GM12878 (cell line): ENCODE measurements around the gene TBC1D20. TPM values are rescaled to one million over a fixed set of nuclear protein-coding genes. Genes with fewer than 3 reads are reported as not detected.

Experiments
- ATAC-seq: fragments of 200-7000 bp; cut with Tn5 transposase; 3 replicates; pipeline ENCODE4 v1.9.1; 2020; ENCODE audit warnings: mild to moderate bottlenecking, moderate library complexity
- BruUV-seq: library from RNA; stranded (reverse); fragments of 400-500 nt; replicated peaks from 2 replicates; lab custom pipeline; 2021; lab: Mats Ljungman, UMichigan
- CTCF ChIA-PET: fragments of 300-600 bp; sonication (Branson Sonifier 250); formaldehyde crosslinking; extraction: SDS; loops from one replicate; lab custom pipeline; 2021; ENCODE audit warnings: inconsistent platforms; lab: Yijun Ruan, JAX
- POLR2A ChIA-PET: fragments of 350-600 bp; formaldehyde crosslinking; extraction: SDS; loops from one replicate; lab custom pipeline; 2021; ENCODE audit warnings: inconsistent platforms; lab: Charles Lee
- RAD21 ChIA-PET: fragments of 300-600 bp; sonication (Branson Sonifier 250); formaldehyde crosslinking; loops from one replicate; lab custom pipeline; 2023; ENCODE audit warnings: antibody characterized with exemption; ENCODE audit not compliant: unreplicated experiment; lab: Charles Lee
- SMC1A ChIA-PET: fragments of 300-600 bp; sonication (Branson Sonifier 250); formaldehyde crosslinking; loops from one replicate; lab custom pipeline; 2023; ENCODE audit not compliant: unreplicated experiment, uncharacterized antibody; lab: Charles Lee
- DNase-seq: peaks from one replicate; pipeline ENCODE4 v3.0.0-alpha.2; 2011; ENCODE audit warnings: low read depth, low spot score
- FAIRE-seq: peaks from 3 replicates; lab custom pipeline; 2011; peaks lifted over from hg19 to GRCh38; lab: Jason Lieb, UNC
- H2AFZ ChIP-seq: 2 replicates; pipeline ENCODE4 v1.6.0; 2011; ENCODE audit warnings: low read depth, low read length, control low read depth; ENCODE audit not compliant: control insufficient read depth
- H3K27ac ChIP-seq: 2 replicates; pipeline ENCODE4 v1.5.1; 2011; ENCODE audit warnings: control low read depth; ENCODE audit not compliant: control insufficient read depth, insufficient read depth
- H3K27me3 ChIP-seq, 2 experiments: replicated peaks in 1 of 2; 2 replicates each; pipeline versions ENCODE4 v1.6.0 to v1.6.1; 2011; ENCODE audit warnings: low read length in 1 of 2; ENCODE audit not compliant: control insufficient read depth in 2 of 2, insufficient read depth in 2 of 2
- H3K36me3 ChIP-seq, 2 experiments: 2 replicates each; pipeline ENCODE4 v1.5.1; 2011; ENCODE audit warnings: low read length in 1 of 2; ENCODE audit not compliant: control insufficient read depth in 2 of 2, insufficient read depth in 2 of 2
- H3K4me1 ChIP-seq: 2 replicates; pipeline ENCODE4 v1.6.1; 2011; ENCODE audit warnings: mild to moderate bottlenecking, low read length, moderate library complexity, mixed read lengths; ENCODE audit not compliant: control insufficient read depth, insufficient read depth
- H3K4me2 ChIP-seq: 2 replicates; pipeline ENCODE4 v1.6.0; 2011; ENCODE audit warnings: control low read depth; ENCODE audit not compliant: control insufficient read depth, insufficient read depth
- H3K4me3 ChIP-seq: fragments of 200-600 bp; sonication (generic); 2 replicates; pipeline ENCODE4 v1.5.1; 2016
- H3K79me2 ChIP-seq: 2 replicates; pipeline ENCODE4 v1.6.0; 2011; ENCODE audit warnings: low read length; ENCODE audit not compliant: control insufficient read depth, insufficient read depth
- H3K9ac ChIP-seq: 2 replicates; pipeline ENCODE4 v1.8.0; 2011; ENCODE audit warnings: low read length, control low read depth, mixed read lengths; ENCODE audit not compliant: control insufficient read depth, insufficient read depth
- H3K9me3 ChIP-seq: replicated peaks from 3 replicates; pipeline ENCODE4 v1.5.1; 2011; ENCODE audit warnings: mild to moderate bottlenecking, low read length; ENCODE audit not compliant: control insufficient read depth, insufficient read depth
- H4K20me1 ChIP-seq: 2 replicates; pipeline ENCODE4 v1.6.0; 2011; ENCODE audit not compliant: control insufficient read depth, insufficient read depth
- CEBPZ ChIP-seq: fragments of 150-350 bp; IDR thresholded peaks from 2 replicates; pipeline ENCODE4 v1.6.1; 2016; ENCODE audit warnings: low read depth, low read length
- EED ChIP-seq: sonication (generic); IDR thresholded peaks from 2 replicates; pipeline ENCODE4 v1.6.1; 2016; ENCODE audit warnings: antibody characterized with exemption, low read depth
- HCFC1 ChIP-seq: fragments of 150-350 bp; IDR thresholded peaks from 2 replicates; pipeline ENCODE4 v1.6.1; 2014; ENCODE audit warnings: low read length
- JUND ChIP-seq: IDR thresholded peaks from 2 replicates; pipeline ENCODE4 v1.6.1; 2012; ENCODE audit warnings: low read depth, mild to moderate bottlenecking, low read length, improper control_type of control experiment, moderate library complexity
- MEF2A ChIP-seq: IDR thresholded peaks from 2 replicates; pipeline ENCODE4 v1.6.1; 2011; ENCODE audit warnings: low read depth, mild to moderate bottlenecking, low read length, moderate library complexity; ENCODE audit not compliant: insufficient read depth
- NBN ChIP-seq: fragments of 450-650 bp; IDR thresholded peaks from 2 replicates; pipeline ENCODE4 v1.6.1; 2016
- NFXL1 ChIP-seq: fragments of 450-650 bp; IDR thresholded peaks from 2 replicates; pipeline ENCODE4 v1.6.1; 2017; ENCODE audit warnings: antibody characterized with exemption, mild to moderate bottlenecking, borderline replicate concordance
- SUZ12 ChIP-seq: fragments of 200-600 bp; sonication (generic); IDR thresholded peaks from one replicate; pipeline ENCODE4 v1.6.1; 2018; ENCODE audit warnings: antibody characterized with exemption, mild to moderate bottlenecking; ENCODE audit not compliant: unreplicated experiment
- TBL1XR1 ChIP-seq: IDR thresholded peaks from 2 replicates; pipeline ENCODE4 v1.6.1; 2012; ENCODE audit warnings: low read depth, low read length, improper control_type of control experiment
- USF1 ChIP-seq: IDR thresholded peaks from 2 replicates; pipeline ENCODE4 v1.6.1; 2011; ENCODE audit warnings: borderline replicate concordance, low read depth, mild to moderate bottlenecking, moderate library complexity, mixed read lengths, low read length; ENCODE audit not compliant: insufficient read depth; ENCODE audit errors: extremely low read length
- WGBS: methylation state at CpG from one replicate; pipeline ENCODE4 v1.1.6; 2016; ENCODE audit warnings: low lambda C conversion rate; ENCODE audit not compliant: insufficient replicate concordance, insufficient coverage; ENCODE audit errors: missing lambda C conversion rate; 5-methylcytosine and 5-hydroxymethylcytosine counted together
- in situ Hi-C: fragments of 300-500 bp; cut with MboI; formaldehyde crosslinking; loops from 9 replicates; pipeline ENCODE4 v1.14.3; 2018; ENCODE audit warnings: mixed read lengths
- intact Hi-C: fragments of 100-400 bp; cut with micrococcal nuclease; formaldehyde crosslinking; loops from one replicate; pipeline ENCODE4 v1.14.2; 2022; ENCODE audit not compliant: unreplicated experiment
- polyA plus RNA-seq, 11 experiments: library from polyadenylated mRNA; depleted of rRNA in 4 of 11; unstranded in 6 of 11; stranded (reverse) in 5 of 11; fragments of >200 nt; fragmentation: Nextera tagmentation in 4 of 11; fragmentation: Illumina TruSeq in 1 of 11; extraction: Ambion mirVana in 4 of 11; extraction: Trizol in 1 of 11; gene quantifications; 1 replicate in 1 of 11; 2 replicates in 10 of 11; pipeline versions ENCODE4 v1.2.1 to v1.2.3, GENCODE V29; 2011 to 2016; ENCODE audit warnings: inconsistent platforms in 2 of 11, missing spikeins in 2 of 11, low read depth in 1 of 11
- total RNA-seq, 4 experiments: library from RNA; depleted of rRNA in 3 of 4; stranded (reverse); fragments of >200 nt in 3 of 4; fragmentation: Illumina TruSeq in 1 of 4; extraction: Trizol in 1 of 4; gene quantifications; 2 replicates each; pipeline versions ENCODE4 v1.2.1 to v1.2.3, GENCODE V29; 2013 to 2021

TBC1D20 gene
- total and polyA plus RNA-seq, 10 of the 15 experiments (the other 5 are each of a cell fraction or from before 2014, with no cell fraction given), result 4.3 to 17.9 (median 11.2) TPM

- TF ChIP-seq NFXL1, result no peak
- no peak for DNase-seq
- ATAC-seq, result peak; percentile 99
- Histone ChIP-seq H3K79me2 (no peaks in the 10 kb centered on the region), H3K27ac (no peak overlapping the region), H3K9me3 (no peaks in the 10 kb centered on the region), H4K20me1 (no peaks in the 10 kb centered on the region), H3K4me2 (no peak overlapping the region), H3K4me3 (no peak overlapping the region), H3K27me3 (no peaks in the 10 kb centered on the region), H3K4me1 (no peaks in the 10 kb centered on the region), H2AFZ (no peak overlapping the region), H3K36me3 (peaks cover 3 to 13% of the 10 kb centered on the region in 2 experiments; a peak in 3 of 4 replicates), H3K9ac (no peak overlapping the region)
- intact Hi-C loops, result no loop called here
- BruUV-seq, result no TSS peak
- SMC1A ChIA-PET, result interaction anchor here (0.6 kb wide), 1 partner anchor 72 kb away, joined by 3 read pairs; no protein-coding TSS in a partner anchor
- RAD21 ChIA-PET, result no interaction called here
- in situ Hi-C loops, result no loop called here
- no peak for FAIRE-seq
- POLR2A ChIA-PET, result interaction anchor here (0.6 kb wide), 1 partner anchor 32 kb away, joined by 3 read pairs; no protein-coding TSS in a partner anchor
- CTCF ChIA-PET, result no interaction called here
- WGBS, result 95% methylated on average over 38 of the region's 49 CpGs
Observed at GRCh38 chr20:420721-421574, 41.4 kb downstream of the TBC1D20 start.

GRCh38 chr20:420166-420620, 42.1 kb downstream of the TBC1D20 start:
- FAIRE-seq, result no peak
- ATAC-seq, result no peak
- Histone ChIP-seq H3K36me3 (peaks cover 6 to 13% of the 10 kb centered on the region in 2 experiments), H3K4me1 (no peaks in the 10 kb centered on the region), H3K79me2 (no peaks in the 10 kb centered on the region), H2AFZ (no peak overlapping the region), H3K4me3 (no peak overlapping the region), H3K9ac (no peak overlapping the region), H3K27ac (no peak overlapping the region), H4K20me1 (no peaks in the 10 kb centered on the region), H3K27me3 (no peaks in the 10 kb centered on the region), H3K4me2 (no peak overlapping the region), H3K9me3 (no peaks in the 10 kb centered on the region)
- 91% methylated on average over 17 of the region's 20 CpGs for WGBS
- ChIA-PET RAD21 (no interaction called here), POLR2A (interaction anchor here (0.6 kb wide), 1 partner anchor 33 kb away, joined by 3 read pairs; no protein-coding TSS in a partner anchor), CTCF (no interaction called here), SMC1A (no interaction called here)
- DNase-seq, result no peak
- in situ Hi-C loops (no loop called here), intact Hi-C loops (no loop called here)
- no TSS peak for BruUV-seq
- TF ChIP-seq TBL1XR1 (no peak), JUND (no peak), HCFC1 (no peak), NBN (no peak), CEBPZ (no peak), SUZ12 (no peak), EED (no peak), USF1 (no peak), MEF2A (no peak)
